ENCODE data around the gene VPS13D.

The VPS13D gene

GRCh38 chr1:12229835-12230548 lies at the start of gene VPS13D:
Gene VPS13D, plus strand, starts transcription at chr1:12230030. Its CDS starts 4,237 bp downstream, at chr1:12234267.
- H3K27ac ChIP-seq (ENCODE audit: low read depth, low read length): peak within 1 kb of the TSS; percentile 55

GRCh38 chr1:12180315-12180714 lies 49.5 kb upstream of the VPS13D start:
- no peaks in the 10 kb centered on the region for H3K9me3 ChIP-seq (ENCODE audit: control insufficient read depth, insufficient read depth, low read length)
- no peaks in the 10 kb centered on the region for H3K36me3 ChIP-seq (ENCODE audit: control insufficient read depth, insufficient read depth, low read length)
- no peak overlapping the region for H3K9ac ChIP-seq (ENCODE audit: low read depth, low read length)
- peaks cover 11% of the 10 kb centered on the region; the same call in 1 of the 2 replicates for H3K4me1 ChIP-seq (ENCODE audit: control insufficient read depth, insufficient read depth, low read length)
- no peaks in the 10 kb centered on the region for H3K27me3 ChIP-seq (ENCODE audit: control insufficient read depth, insufficient read depth, low read length)
- H3K27ac ChIP-seq (ENCODE audit: low read depth, low read length): no peak overlapping the region
- no peak overlapping the region for H3K4me3 ChIP-seq (ENCODE audit: low read depth, low read length)

More at GRCh38 chr1:12229835-12230548, at the start of gene VPS13D:
- Histone ChIP-seq H3K4me3 (ENCODE audit: low read depth, low read length) (peak within 1 kb of the TSS; percentile 87), H3K4me1 (ENCODE audit: control insufficient read depth, insufficient read depth, low read length) (peaks cover 9% of the 10 kb centered on the region), H3K36me3 (ENCODE audit: control insufficient read depth, insufficient read depth, low read length) (peaks cover 4% of the 10 kb centered on the region; the same call in 1 of the 2 replicates), H3K9me3 (ENCODE audit: control insufficient read depth, insufficient read depth, low read length) (no peaks in the 10 kb centered on the region), H3K27me3 (ENCODE audit: control insufficient read depth, insufficient read depth, low read length) (no peaks in the 10 kb centered on the region), H3K9ac (ENCODE audit: low read depth, low read length) (peak within 1 kb of the TSS; percentile 24; the same call in 1 of the 2 replicates)

GRCh38 chr1:12180903-12181302 lies 48.9 kb upstream of the VPS13D start:
- Histone ChIP-seq H3K27me3 (ENCODE audit: control insufficient read depth, insufficient read depth, low read length) (no peaks in the 10 kb centered on the region), H3K4me1 (ENCODE audit: control insufficient read depth, insufficient read depth, low read length) (peaks cover 11% of the 10 kb centered on the region; the same call in 1 of the 2 replicates), H3K27ac (ENCODE audit: low read depth, low read length) (no peak overlapping the region), H3K9ac (ENCODE audit: low read depth, low read length) (no peak overlapping the region), H3K9me3 (ENCODE audit: control insufficient read depth, insufficient read depth, low read length) (no peaks in the 10 kb centered on the region), H3K36me3 (ENCODE audit: control insufficient read depth, insufficient read depth, low read length) (no peaks in the 10 kb centered on the region), H3K4me3 (ENCODE audit: low read depth, low read length) (no peak overlapping the region)

- no peaks in the 10 kb centered on the region for H3K27me3 ChIP-seq (ENCODE audit: control insufficient read depth, insufficient read depth, low read length)
- no peak overlapping the region for H3K27ac ChIP-seq (ENCODE audit: low read depth, low read length)
- H3K9ac ChIP-seq (ENCODE audit: low read depth, low read length): no peak overlapping the region
- H3K4me3 ChIP-seq (ENCODE audit: low read depth, low read length): no peak overlapping the region
- H3K36me3 ChIP-seq (ENCODE audit: control insufficient read depth, insufficient read depth, low read length): no peaks in the 10 kb centered on the region
- no peaks in the 10 kb centered on the region for H3K9me3 ChIP-seq (ENCODE audit: control insufficient read depth, insufficient read depth, low read length)
- peaks cover 11% of the 10 kb centered on the region; the same call in 1 of the 2 replicates for H3K4me1 ChIP-seq (ENCODE audit: control insufficient read depth, insufficient read depth, low read length)
Observed at GRCh38 chr1:12181568-12181967, 48.3 kb upstream of the VPS13D start.

GRCh38 chr1:12182410-12182984 lies 47.3 kb upstream of the VPS13D start:
- H3K36me3 ChIP-seq (ENCODE audit: control insufficient read depth, insufficient read depth, low read length): no peaks in the 10 kb centered on the region
- H3K4me3 ChIP-seq (ENCODE audit: low read depth, low read length): no peak overlapping the region
- H3K9ac ChIP-seq (ENCODE audit: low read depth, low read length): no peak overlapping the region
- H3K9me3 ChIP-seq (ENCODE audit: control insufficient read depth, insufficient read depth, low read length): no peaks in the 10 kb centered on the region
- H3K27me3 ChIP-seq (ENCODE audit: control insufficient read depth, insufficient read depth, low read length): no peaks in the 10 kb centered on the region
- peaks cover 11% of the 10 kb centered on the region; the same call in 1 of the 2 replicates for H3K4me1 ChIP-seq (ENCODE audit: control insufficient read depth, insufficient read depth, low read length)
- H3K27ac ChIP-seq (ENCODE audit: low read depth, low read length): no peak overlapping the region

- Histone ChIP-seq H3K4me1 (ENCODE audit: control insufficient read depth, insufficient read depth, low read length) (peaks cover 6% of the 10 kb centered on the region; the same call in 1 of the 2 replicates), H3K36me3 (ENCODE audit: control insufficient read depth, insufficient read depth, low read length) (no peaks in the 10 kb centered on the region), H3K9ac (ENCODE audit: low read depth, low read length) (no peak overlapping the region), H3K9me3 (ENCODE audit: control insufficient read depth, insufficient read depth, low read length) (no peaks in the 10 kb centered on the region), H3K27ac (ENCODE audit: low read depth, low read length) (no peak overlapping the region), H3K4me3 (ENCODE audit: low read depth, low read length) (no peak overlapping the region), H3K27me3 (ENCODE audit: control insufficient read depth, insufficient read depth, low read length) (no peaks in the 10 kb centered on the region)
Observed at GRCh38 chr1:12183095-12183794, 46.6 kb upstream of the VPS13D start.

- H3K27ac ChIP-seq (ENCODE audit: low read depth, low read length): peak overlapping the region; percentile 62
Observed at GRCh38 chr1:12184008-12184681, 45.7 kb upstream of the VPS13D start.

GRCh38 chr1:12185036-12185917 lies 44.6 kb upstream of the VPS13D start:
- H3K9me3 ChIP-seq (ENCODE audit: control insufficient read depth, insufficient read depth, low read length): no peaks in the 10 kb centered on the region
- no peaks in the 10 kb centered on the region for H3K36me3 ChIP-seq (ENCODE audit: control insufficient read depth, insufficient read depth, low read length)
- peaks cover 12% of the 10 kb centered on the region; the same call in 1 of the 2 replicates for H3K4me1 ChIP-seq (ENCODE audit: control insufficient read depth, insufficient read depth, low read length)
- no peak overlapping the region for H3K4me3 ChIP-seq (ENCODE audit: low read depth, low read length)
- H3K9ac ChIP-seq (ENCODE audit: low read depth, low read length): no peak overlapping the region
- no peak overlapping the region for H3K27ac ChIP-seq (ENCODE audit: low read depth, low read length)
- no peaks in the 10 kb centered on the region for H3K27me3 ChIP-seq (ENCODE audit: control insufficient read depth, insufficient read depth, low read length)

More at GRCh38 chr1:12184008-12184681, 45.7 kb upstream of the VPS13D start:
- H3K9me3 ChIP-seq (ENCODE audit: control insufficient read depth, insufficient read depth, low read length): no peaks in the 10 kb centered on the region
- no peak overlapping the region for H3K4me3 ChIP-seq (ENCODE audit: low read depth, low read length)
- no peaks in the 10 kb centered on the region for H3K36me3 ChIP-seq (ENCODE audit: control insufficient read depth, insufficient read depth, low read length)
- no peak overlapping the region for H3K9ac ChIP-seq (ENCODE audit: low read depth, low read length)
- H3K4me1 ChIP-seq (ENCODE audit: control insufficient read depth, insufficient read depth, low read length): peaks cover 12% of the 10 kb centered on the region; the same call in 1 of the 2 replicates
- H3K27me3 ChIP-seq (ENCODE audit: control insufficient read depth, insufficient read depth, low read length): no peaks in the 10 kb centered on the region

GRCh38 chr1:12185918-12186678 lies 43.7 kb upstream of the VPS13D start:
- Histone ChIP-seq H3K4me3 (ENCODE audit: low read depth, low read length) (no peak overlapping the region), H3K27ac (ENCODE audit: low read depth, low read length) (no peak overlapping the region), H3K4me1 (ENCODE audit: control insufficient read depth, insufficient read depth, low read length) (peaks cover 12% of the 10 kb centered on the region; the same call in 1 of the 2 replicates), H3K36me3 (ENCODE audit: control insufficient read depth, insufficient read depth, low read length) (no peaks in the 10 kb centered on the region), H3K27me3 (ENCODE audit: control insufficient read depth, insufficient read depth, low read length) (no peaks in the 10 kb centered on the region), H3K9ac (ENCODE audit: low read depth, low read length) (no peak overlapping the region), H3K9me3 (ENCODE audit: control insufficient read depth, insufficient read depth, low read length) (no peaks in the 10 kb centered on the region)
